HG03039 (cell line): ENCODE measurements around the gene PLCXD1.

Source experiments
- ATAC-seq: cut with Tn5 transposase; IDR thresholded peaks from one replicate; pipeline ENCODE4 v1.9.1; 2021; ENCODE audit warnings: mild to moderate bottlenecking, moderate library complexity; ENCODE audit not compliant: unreplicated experiment

PLCXD1 gene

DNA sequence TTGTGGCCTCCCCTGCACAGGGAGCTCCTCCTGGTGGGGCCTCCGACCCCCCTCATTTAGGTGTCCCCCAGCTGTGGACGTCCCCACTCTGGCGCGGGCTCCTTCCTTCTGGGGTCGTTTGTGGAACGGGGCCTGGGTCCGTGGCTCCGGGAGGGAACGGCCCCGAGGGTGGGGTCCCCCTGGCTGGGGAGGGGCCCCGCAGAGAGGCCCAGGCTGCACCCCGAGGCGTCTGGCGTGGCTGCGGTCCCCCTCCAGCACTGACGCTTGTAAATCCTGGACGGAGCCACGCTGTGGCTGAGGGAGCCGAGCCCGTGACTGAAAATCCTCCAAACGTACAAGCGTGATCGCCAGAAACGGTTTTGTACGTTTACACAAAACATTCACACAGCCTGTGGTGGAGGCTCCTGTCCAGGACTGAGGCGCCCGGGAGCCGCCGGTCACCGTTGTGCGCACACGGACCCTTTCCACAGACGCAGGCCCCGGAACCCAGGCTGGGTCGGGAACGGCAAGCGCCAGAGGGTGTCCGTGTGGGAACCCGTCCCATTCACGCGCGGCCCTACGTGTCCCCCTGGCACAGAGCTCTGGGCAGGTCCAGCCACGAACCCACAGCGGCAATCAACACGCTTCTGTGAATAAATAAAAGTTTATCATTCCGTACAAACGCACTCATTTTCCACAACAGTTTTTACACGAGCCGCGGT lies 52.6 kb downstream of the PLCXD1 start:
- no peak for ATAC-seq

DNA sequence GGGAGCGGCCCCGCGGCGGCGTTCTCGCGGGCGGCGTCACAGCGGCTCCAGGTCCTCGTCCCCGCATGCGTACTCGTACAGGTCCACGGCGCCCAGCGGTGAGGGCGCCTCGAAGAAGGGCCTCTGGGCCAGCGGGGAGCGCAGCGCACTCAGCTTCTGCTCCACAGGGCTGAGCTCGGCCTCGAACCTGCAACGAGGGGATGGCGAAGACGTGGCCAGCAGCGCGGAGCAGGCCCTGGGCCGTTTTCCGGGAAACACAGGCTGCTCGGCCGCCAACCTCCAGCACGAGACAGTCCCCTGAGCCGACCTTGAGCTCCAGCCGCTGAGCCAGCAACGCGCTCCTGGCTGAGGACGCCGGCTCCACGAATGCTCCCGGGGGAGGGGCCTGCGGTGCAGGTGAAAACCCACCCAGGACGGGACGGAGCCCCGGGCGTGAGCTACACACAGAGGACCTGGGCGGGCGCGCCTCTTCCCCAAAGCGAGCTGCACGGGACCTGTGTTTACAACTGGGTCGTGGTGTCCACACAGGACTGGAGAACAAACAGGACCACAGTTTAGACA lies 53.2 kb downstream of the PLCXD1 start:
- no peak for ATAC-seq

DNA sequence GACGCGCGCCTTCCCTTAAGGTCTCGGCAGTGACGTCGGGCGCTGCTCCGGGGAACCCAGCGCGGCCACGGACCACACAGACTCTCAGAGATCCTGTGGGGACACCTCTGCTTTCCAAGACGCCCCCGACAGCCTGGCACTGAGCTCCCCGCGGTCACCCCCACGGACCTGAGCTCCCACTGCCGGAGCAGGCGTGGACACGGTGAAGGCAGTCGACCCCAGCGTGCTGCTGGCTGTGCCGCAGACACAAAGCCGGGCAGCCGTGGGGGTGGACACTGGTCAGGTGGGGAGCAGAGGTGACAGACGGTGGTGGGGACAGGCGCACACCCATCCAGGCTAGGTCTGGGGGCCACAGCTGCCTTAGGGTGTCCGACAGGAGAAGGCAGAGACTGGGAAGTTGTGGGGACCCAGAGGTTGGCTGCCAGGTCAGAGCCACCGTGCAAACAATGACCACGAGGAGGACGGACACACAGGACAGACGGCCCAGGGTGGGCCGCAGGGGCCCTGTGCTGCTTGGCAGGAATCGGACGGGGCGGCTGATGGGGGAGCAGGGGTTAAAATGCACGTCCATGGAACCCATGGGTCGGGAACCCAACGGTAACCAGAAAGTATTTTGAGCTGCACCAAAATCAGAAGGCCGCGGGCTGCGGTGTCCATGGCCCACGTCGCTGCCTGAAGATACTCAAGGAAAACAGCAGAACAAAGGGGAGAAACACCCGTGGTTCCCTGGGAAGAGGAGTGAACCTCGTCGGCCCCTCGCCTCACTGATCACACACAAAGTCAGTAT lies 54.0 kb downstream of the PLCXD1 start:
- ATAC-seq = no peak

GRCh38 chrX:335758-336155 lies 54.6 kb downstream of the PLCXD1 start:
- ATAC-seq = no peak

DNA sequence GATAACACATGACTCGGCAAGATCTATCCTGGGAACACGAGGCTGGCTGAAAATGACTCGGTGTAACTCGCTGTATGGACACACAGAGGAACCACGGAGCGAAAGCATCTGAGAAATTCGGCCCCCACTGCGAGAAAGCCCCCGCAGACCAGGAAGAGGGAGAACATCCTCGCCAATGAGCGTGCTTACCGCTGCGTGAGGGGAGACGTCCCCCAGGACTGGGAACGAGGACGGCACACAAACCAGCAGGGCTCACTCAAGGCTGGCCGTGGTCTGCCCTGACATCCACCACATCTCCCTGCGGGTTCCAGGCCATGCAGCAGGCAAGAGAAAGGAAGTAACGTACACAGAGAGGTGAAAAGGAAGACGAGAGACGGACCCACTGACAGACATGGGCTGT lies 55.0 kb downstream of the PLCXD1 start:
- no peak for ATAC-seq

DNA sequence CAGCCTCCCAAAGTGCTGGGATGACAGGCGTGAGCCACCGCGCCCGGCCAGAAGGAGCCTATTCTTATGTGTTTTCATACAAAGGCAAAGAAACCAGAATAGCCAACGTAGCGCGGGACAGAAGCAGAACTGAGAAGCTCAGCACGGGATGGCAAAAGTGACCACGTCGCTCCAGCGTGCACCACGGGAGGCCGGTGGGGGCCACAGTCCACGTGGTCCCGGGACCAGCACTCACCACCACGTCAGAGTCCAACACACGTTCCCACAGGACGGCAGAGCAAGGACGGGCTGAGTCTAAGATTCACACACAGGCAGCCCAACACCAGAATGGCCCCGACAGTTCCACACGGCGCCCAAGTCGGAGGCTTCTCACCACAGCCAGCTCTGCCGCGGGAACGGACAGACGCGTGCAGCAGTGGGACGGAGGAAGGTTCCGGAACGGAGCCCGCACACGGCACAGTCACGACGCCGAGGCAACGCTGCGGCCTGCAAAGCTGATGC lies 56.2 kb downstream of the PLCXD1 start:
- no peak for ATAC-seq

- ATAC-seq = no peak
These were observed 57.2 kb downstream of the PLCXD1 start for GRCh38 chrX:338281-338835.

DNA sequence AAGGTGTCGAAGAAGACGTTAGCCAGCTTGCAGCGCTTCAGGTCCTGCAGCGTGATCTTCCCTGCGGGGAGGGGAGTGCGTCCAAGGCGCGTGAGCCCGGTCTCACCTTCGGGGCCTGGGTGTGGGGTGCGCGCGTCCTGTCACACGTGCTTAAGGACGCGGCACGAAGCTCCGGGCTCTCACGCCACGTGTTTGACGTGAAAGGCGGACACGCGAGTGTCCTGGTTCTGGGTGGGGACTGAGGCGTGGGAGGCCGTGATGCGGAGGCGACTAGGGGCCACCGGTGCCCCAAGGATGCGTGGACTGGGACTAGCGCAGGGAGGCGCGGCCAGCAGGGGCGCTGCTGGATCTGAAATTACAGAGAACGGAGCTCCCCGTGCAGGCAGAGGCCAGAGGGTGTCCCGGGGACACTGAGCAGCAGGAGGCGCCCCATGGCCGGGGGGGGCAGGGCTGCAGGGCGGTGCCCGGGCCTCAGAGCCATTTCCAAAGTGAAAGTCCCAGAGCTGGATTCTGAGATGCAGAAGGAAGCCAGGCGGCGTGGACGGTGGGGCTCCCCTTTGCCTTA lies 57.7 kb downstream of the PLCXD1 start:
- no peak for ATAC-seq

GRCh38 chrX:340121-340520 lies 58.9 kb downstream of the PLCXD1 start:
- no peak for ATAC-seq

GRCh38 chrX:340641-341423 lies 59.7 kb downstream of the PLCXD1 start:
- ATAC-seq = no peak

DNA sequence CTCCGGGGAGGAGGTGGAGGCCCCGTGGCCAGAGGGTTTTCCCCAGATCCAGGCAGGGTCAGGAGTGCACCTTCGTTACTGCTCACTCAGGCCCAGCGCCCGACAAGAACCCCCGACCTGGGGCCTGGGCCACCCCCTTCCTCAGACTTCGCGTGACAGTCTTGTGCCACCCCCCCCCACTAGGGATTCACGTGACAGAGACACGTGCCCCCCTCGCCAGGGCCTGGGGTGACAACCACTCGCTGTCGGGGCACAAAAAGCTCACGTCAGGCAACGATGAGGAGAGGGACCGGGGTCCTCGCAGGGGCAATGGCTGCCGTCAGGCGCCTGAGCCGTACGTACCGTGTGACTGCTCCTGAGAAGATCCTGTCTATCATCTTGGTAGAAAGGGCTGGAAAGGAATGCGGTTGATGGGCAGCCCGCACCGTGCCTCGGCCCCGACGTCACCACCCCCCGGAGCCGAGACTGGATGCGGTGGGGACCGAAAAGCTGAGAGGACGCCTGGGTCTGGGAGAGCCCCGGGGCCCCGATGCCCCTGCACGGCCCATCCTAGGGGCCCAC lies 60.4 kb downstream of the PLCXD1 start:
- ATAC-seq = no peak

GRCh38 chrX:344371-344901 lies 63.3 kb downstream of the PLCXD1 start:
- ATAC-seq = no peak

GRCh38 chrX:345020-345925 lies 64.1 kb downstream of the PLCXD1 start:
- no peak for ATAC-seq

- ATAC-seq = no peak
These were observed 65.0 kb downstream of the PLCXD1 start for GRCh38 chrX:346034-346813.

DNA sequence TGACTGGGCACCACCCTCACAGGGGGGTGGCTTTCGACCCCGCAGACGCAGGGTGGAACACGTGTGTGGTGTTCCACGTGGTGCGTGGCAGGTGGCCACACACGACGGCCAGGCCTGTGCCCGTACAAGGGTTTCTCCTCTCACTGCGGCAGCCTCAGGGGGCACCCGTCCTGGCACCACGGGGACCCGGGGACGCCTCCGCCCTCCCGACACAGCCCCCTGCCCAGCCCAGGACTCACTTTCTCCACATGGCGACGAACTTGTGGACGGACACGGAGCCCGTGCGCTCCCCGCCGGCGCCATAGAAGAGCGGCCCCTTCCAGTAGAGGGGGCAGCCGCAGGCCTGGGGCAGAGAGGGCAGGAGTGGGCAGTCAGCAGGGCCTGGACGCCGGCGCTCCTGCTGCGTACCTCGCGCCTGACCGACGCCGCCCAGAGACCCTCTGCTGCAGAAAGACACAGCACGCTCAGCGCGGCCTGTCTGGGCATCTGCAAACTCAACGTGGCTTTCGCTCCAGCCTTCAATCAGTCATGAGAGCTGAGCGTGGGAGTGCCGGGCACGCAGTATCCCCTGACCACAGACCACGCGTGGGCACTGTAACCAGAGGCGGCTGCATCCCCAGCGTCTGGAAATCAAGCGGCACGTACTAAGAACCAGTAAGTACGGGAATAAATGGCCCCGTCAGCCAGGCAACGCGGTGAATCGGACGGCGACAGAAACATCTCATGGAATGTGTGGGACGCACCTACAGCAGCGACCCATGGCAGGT lies 66.4 kb downstream of the PLCXD1 start:
- no peak for ATAC-seq

GRCh38 chrX:348461-349117 lies 67.4 kb downstream of the PLCXD1 start:
- no peak for ATAC-seq

GRCh38 chrX:349196-349595 lies 68.0 kb downstream of the PLCXD1 start:
- ATAC-seq = no peak
